ENCODE data around the gene BACE2. TPM values are rescaled to one million over a fixed set of nuclear protein-coding genes. Genes with fewer than 3 reads are reported as not detected.

The BACE2 gene
- polyA plus RNA-seq, 2 of the 4 experiments (the other 2 are of a cell fraction): 15.2 to 26.0 TPM

DNA sequence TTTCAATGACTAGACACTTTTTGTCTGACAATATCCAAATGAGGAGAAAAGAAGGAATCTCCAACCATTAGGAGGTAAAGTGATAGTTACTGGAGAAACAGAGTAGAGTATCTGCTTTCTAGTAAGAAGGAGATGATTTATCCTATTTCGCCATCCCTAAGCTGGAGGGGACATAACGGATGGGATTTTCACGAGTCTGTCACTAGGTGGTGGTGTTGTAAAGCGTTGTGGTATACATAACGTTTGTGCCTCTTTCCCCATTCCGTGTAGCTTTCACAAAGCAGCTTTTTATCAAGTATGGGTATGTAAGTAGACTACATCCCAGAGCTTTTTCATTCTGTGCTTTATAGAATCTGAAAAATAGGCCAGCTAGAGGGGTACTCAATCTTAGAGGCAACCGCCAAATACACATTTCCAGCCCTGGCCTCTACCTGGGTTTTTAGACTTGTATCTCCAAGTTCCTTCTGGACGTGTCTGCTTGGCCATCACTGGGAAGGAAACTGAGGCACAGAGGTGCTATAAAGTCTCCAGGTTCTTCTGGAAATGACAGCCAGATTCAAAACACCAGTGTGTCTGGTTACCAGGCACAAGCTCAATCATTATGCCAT, 115.4 kb downstream of the BACE2 start:
- ATAC-seq: peak; percentile 95 to 96
- 13% methylated on average over 8 of the region's 8 CpGs for WGBS (ENCODE audit: missing lambda C conversion rate)
- ChIA-PET CTCF (interaction anchor here (0.6 to 4.2 kb wide), 49 partner anchors 8 to 834 kb away, joined by 3 to 69 read pairs (median 4); no protein-coding TSS in a partner anchor), POLR2A (interaction anchor here (0.9 kb wide), 1 partner anchor 177 kb away, joined by 5 read pairs; no protein-coding TSS in a partner anchor)
- no peak overlapping the region for H3K4me2 ChIP-seq
- FAIRE-seq: no peak
- H3K4me1 ChIP-seq: no peaks in the 10 kb centered on the region
- DNase-seq (ENCODE audit: low read depth in 1 of 2, low spot score in 1 of 2): peak; percentile 50 to 69
- no peak overlapping the region for H3K27ac ChIP-seq
- TF ChIP-seq SMC3 (IDR thresholded peaks at IDR 0.05): peak; percentile 52; the same call in 2 of the 3 replicates
- no peak for TF ChIP-seq ESRRA (IDR thresholded peaks at IDR 0.05; ENCODE audit: borderline replicate concordance, low read length)
- peak; percentile 71 for TF ChIP-seq CTCF (IDR thresholded peaks at IDR 0.05)
- no peak for TF ChIP-seq MAFK (IDR thresholded peaks at IDR 0.05; ENCODE audit: partially characterized antibody)
- no peak for TF ChIP-seq PHF8 (IDR thresholded peaks at IDR 0.05; ENCODE audit: borderline replicate concordance, low read depth)
- TF ChIP-seq ZFP36 (IDR thresholded peaks at IDR 0.05; ENCODE audit: borderline replicate concordance, partially characterized antibody): no peak
- peak; percentile 78 to 82 for TF ChIP-seq RAD21 (conservative IDR thresholded peaks at IDR 0.05 in 1 of 2, IDR thresholded peaks at IDR 0.05 in 1 of 2)
- no peak overlapping the region for H3K4me3 ChIP-seq
- no peaks in the 10 kb centered on the region for H3K9me3 ChIP-seq

DNA sequence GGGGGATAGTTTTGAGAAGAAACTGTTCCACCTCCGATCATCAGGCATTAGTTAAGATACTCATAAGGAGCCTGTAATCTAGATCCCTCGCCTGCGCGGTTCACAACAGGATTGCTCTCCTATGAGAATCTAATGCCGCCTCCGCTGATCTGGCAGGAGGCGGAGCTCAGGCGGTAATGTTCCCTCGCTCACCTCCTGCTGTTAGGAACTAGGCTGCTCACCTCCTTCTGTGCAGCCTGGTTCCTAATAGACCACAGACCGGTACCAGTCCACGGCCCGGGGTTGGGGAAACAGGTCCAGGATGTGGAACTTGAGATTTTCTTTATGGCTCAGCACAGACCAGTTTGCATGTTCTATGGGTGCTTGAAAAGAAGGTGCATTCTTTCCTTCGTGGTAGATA, 121.5 kb downstream of the BACE2 start:
- H3K4me2 ChIP-seq: no peak overlapping the region
- FAIRE-seq: no peak

More for the DNA sequence above, 121.5 kb downstream of the BACE2 start:
- H3K4me1 ChIP-seq: no peaks in the 10 kb centered on the region
- H3K4me3 ChIP-seq: no peak overlapping the region
- TF ChIP-seq FOSL2 (IDR thresholded peaks at IDR 0.05) (no peak), FOSL2 (CRISPR knock-in tag; IDR thresholded peaks at IDR 0.05) (no peak), EHF (CRISPR knock-in tag; IDR thresholded peaks at IDR 0.05) (no peak), POLR2AphosphoS2 (conservative IDR thresholded peaks at IDR 0.05; ENCODE audit: low read length) (no peak), CTCF (IDR thresholded peaks at IDR 0.05) (no peak), GATA3 (IDR thresholded peaks at IDR 0.05; ENCODE audit: borderline replicate concordance) (no peak), CBX2 (IDR thresholded peaks at IDR 0.05; ENCODE audit: borderline replicate concordance, low read depth) (no peak), JUNB (IDR thresholded peaks at IDR 0.05) (no peak), HEYL (CRISPR knock-in tag; IDR thresholded peaks at IDR 0.05) (no peak), ZFP36 (IDR thresholded peaks at IDR 0.05; ENCODE audit: borderline replicate concordance, partially characterized antibody) (no peak), ELK1 (IDR thresholded peaks at IDR 0.05; ENCODE audit: low read depth, low read length) (no peak), ZNF302 (CRISPR knock-in tag; IDR thresholded peaks at IDR 0.05) (no peak), CHD2 (IDR thresholded peaks at IDR 0.05; ENCODE audit: low read length, partially characterized antibody) (no peak)
- TF ChIP-seq, protein P1, sequence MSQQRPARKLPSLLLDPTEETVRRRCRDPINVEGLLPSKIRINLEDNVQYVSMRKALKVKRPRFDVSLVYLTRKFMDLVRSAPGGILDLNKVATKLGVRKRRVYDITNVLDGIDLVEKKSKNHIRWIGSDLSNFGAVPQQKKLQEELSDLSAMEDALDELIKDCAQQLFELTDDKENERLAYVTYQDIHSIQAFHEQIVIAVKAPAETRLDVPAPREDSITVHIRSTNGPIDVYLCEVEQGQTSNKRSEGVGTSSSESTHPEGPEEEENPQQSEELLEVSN (IDR thresholded peaks at IDR 0.05; ENCODE audit: borderline replicate concordance, low read depth): no peak
- no peaks in the 10 kb centered on the region for H3K9me3 ChIP-seq
- ATAC-seq: no peak
- ChIA-PET CTCF (no interaction called here), POLR2A (no interaction called here)
- DNase-seq (ENCODE audit: low read depth in 1 of 2, low spot score in 1 of 2): no peak
- 72% methylated on average over 13 of the region's 13 CpGs for WGBS (ENCODE audit: missing lambda C conversion rate)
- H3K27ac ChIP-seq: no peak overlapping the region
